Measurements from ENCODE around the gene SYNGR2. TPM values are rescaled to one million over a fixed set of nuclear protein-coding genes. Genes with fewer than 3 reads are reported as not detected.

Gene SYNGR2

DNA sequence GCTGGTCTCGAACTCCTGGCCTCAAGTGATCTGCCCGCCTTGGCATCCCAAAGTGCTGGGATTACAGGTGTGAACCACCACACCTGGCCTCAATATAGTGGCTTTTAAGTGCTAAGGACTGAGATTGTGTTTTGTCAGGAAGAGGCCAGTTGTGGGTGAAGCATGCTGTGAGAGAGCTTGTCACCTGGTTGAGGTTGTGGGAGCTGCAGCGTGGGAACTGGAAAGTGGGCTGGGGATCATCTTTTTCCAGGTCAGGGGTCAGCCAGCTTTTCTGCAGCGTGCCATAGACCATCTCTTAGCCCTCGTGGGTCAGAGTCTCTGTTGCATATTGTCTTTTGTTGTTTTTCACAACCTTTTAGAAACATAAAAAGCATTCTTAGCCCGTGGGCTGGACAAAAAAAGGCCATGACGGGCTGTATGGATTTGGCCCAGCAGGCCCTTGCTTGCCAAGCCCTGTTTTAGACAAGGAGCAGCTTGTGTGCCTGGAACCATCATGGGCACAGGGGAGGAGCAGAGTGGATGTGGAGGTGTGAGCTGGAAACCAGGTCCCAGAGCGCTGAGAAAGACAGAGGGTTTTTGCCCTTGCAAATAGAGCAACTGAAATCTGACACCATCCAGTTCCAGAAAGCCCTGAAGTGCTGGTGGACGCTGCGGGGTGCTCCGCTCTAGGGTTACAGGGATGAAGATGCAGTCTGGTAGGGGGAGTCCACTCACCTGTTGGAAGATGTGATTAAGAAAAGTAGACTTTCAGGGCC, 51.2 kb downstream of the SYNGR2 start:
- no peak for DNase-seq
- Histone ChIP-seq H3K4me3 (ENCODE audit: insufficient read depth in 1 of 2, low read depth in 1 of 2, low read length in 2 of 2) (no peak overlapping the region), H2AK5ac (ENCODE audit: low read length, severe bottlenecking) (no peak overlapping the region), H3K18ac (ENCODE audit: low read depth in 1 of 2, low read length in 2 of 2) (no peak overlapping the region), H2BK120ac (ENCODE audit: low read depth, low read length) (no peak overlapping the region), H3K23ac (ENCODE audit: low read length in 2 of 2) (no peak overlapping the region), H3K14ac (ENCODE audit: low read length in 2 of 2) (no peak overlapping the region), H3K4me1 (ENCODE audit: control insufficient read depth, insufficient read depth, low read depth, low read length) (peaks cover 2% of the 10 kb centered on the region), H3K36me3 (ENCODE audit: control insufficient read depth in 1 of 2, insufficient read depth in 2 of 2, low read depth in 1 of 2, low read length in 2 of 2) (peaks cover 0 to 7% of the 10 kb centered on the region in 2 experiments), H3K27ac (ENCODE audit: low read length, poor library complexity, severe bottlenecking) (no peak overlapping the region), H4K91ac (ENCODE audit: low read length) (no peak overlapping the region), H3K9ac (ENCODE audit: low read length) (no peak overlapping the region), H3K4ac (ENCODE audit: low read depth in 1 of 2, low read length in 2 of 2) (no peak overlapping the region), H2BK5ac (ENCODE audit: low read depth, low read length, poor library complexity, severe bottlenecking) (no peak overlapping the region), H2BK15ac (ENCODE audit: low read depth, poor library complexity, severe bottlenecking) (no peak overlapping the region), H3K4me2 (ENCODE audit: low read length, poor library complexity, severe bottlenecking) (no peak overlapping the region), H3K79me1 (replicated peaks; ENCODE audit: low read length, poor library complexity, severe bottlenecking) (peaks cover 11% of the 10 kb centered on the region), H3K9me3 (ENCODE audit: control insufficient read depth, low read length) (no peaks in the 10 kb centered on the region), H2BK12ac (ENCODE audit: low read length in 2 of 2) (no peak overlapping the region), H2AFZ (ENCODE audit: low read depth, low read length) (no peak overlapping the region), H3K27me3 (ENCODE audit: control insufficient read depth in 1 of 2, insufficient read depth in 1 of 2, low read length in 2 of 2) (no peaks in the 10 kb centered on the region), H4K8ac (ENCODE audit: low read length) (no peak overlapping the region)
- 91% methylated on average over 11 of the region's 11 CpGs for WGBS

Small RNAs within 50 kb of the gene (small RNA-seq; reads per million reads assigned to genes)
- gene AC087645.1 (ENCODE audit: low read depth) = not detected
